SK-N-MC (cell line): ENCODE measurements around the gene VPS8.

Source experiments
- EZH2 ChIP-seq: fragments of 200-600 bp; sonication (generic); IDR thresholded peaks from one replicate; pipeline ENCODE4 v1.6.1; 2017; ENCODE audit warnings: antibody characterized with exemption
- POLR2AphosphoS5 ChIP-seq: IDR thresholded peaks from 2 replicates; pipeline ENCODE4 v1.6.1; 2012; ENCODE audit warnings: mild to moderate bottlenecking, low read depth, low read length, borderline replicate concordance

DNA sequence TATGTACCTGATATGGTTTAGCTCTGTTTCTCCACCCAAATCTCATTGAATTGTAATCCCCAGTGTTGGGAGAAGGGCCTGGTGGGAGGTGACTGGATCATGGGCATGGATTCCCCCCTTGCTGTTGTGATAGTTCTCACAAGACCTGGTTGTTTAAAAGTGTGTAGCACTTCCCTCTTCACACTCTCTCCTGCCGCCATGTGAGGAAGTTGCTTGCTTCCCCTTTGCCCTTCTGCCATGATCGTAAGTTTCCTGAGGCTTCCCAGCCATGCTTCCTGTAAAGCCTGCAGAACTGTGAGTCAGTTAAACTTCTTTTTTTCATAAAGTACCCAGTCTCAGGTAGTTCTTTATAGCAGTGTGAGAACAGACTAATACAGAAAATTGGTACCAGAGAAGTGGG is 247.8 kb downstream of the VPS8 start:
- TF ChIP-seq POLR2AphosphoS5: no peak
- no peak for TF ChIP-seq EZH2
